CD14-positive monocyte (primary cell): ENCODE data around the gene SLC13A4. TPM values are rescaled to one million over a fixed set of nuclear protein-coding genes. Genes with fewer than 3 reads are reported as not detected.

ENCODE experiments used
- DNase-seq, 3 donors: peaks; one replicate each; pipeline ENCODE4 v3.0.0-alpha.2; 2011 to 2022
- H2AFZ ChIP-seq: 2 replicates; pipeline ENCODE4 v1.6.0; 2012; ENCODE audit warnings: mild to moderate bottlenecking, low read depth, low read length, inconsistent platforms; ENCODE audit not compliant: insufficient read depth, poor library complexity, severe bottlenecking
- H3K27ac ChIP-seq, 2 donors: 1 replicate in 1 of 2; 2 replicates in 1 of 2; pipeline ENCODE4 v1.5.1; 2012 to 2013; ENCODE audit warnings: low read length in 2 of 2, control low read depth in 1 of 2, inconsistent platforms in 1 of 2, low read depth in 1 of 2, mild to moderate bottlenecking in 1 of 2
- H3K27me3 ChIP-seq, 2 donors: one replicate each; pipeline versions ENCODE4 v1.6.0 to v1.6.1; 2011 to 2013; ENCODE audit warnings: low read length in 2 of 2; ENCODE audit not compliant: control insufficient read depth in 2 of 2, insufficient read depth in 2 of 2
- H3K36me3 ChIP-seq, 2 donors: replicated peaks in 1 of 2; 1 replicate in 1 of 2; 2 replicates in 1 of 2; pipeline versions ENCODE4 v1.5.1 to v1.6.1; 2012 to 2013; ENCODE audit warnings: low read length in 2 of 2, control low read depth in 1 of 2, inconsistent platforms in 1 of 2, mild to moderate bottlenecking in 1 of 2; ENCODE audit not compliant: insufficient read depth in 2 of 2, control insufficient read depth in 1 of 2
- H3K4me1 ChIP-seq, 2 donors: 1 replicate in 1 of 2; 2 replicates in 1 of 2; pipeline versions ENCODE4 v1.5.1 to v1.6.1; 2012 to 2013; ENCODE audit warnings: low read length in 2 of 2, control low read depth in 1 of 2, inconsistent platforms in 1 of 2, mild to moderate bottlenecking in 1 of 2, moderate library complexity in 1 of 2; ENCODE audit not compliant: insufficient read depth in 2 of 2, control insufficient read depth in 1 of 2
- H3K4me2 ChIP-seq: replicated peaks from 2 replicates; pipeline ENCODE3; 2012; ENCODE audit warnings: low read length, moderate library complexity, mild to moderate bottlenecking; ENCODE audit not compliant: poor library complexity, severe bottlenecking; ENCODE audit errors: extremely low read depth
- H3K4me3 ChIP-seq, 3 experiments: fragments of 200-600 bp in 1 of 3; sonication (generic) in 1 of 3; replicated peaks in 1 of 3; 1 replicate in 2 of 3; 2 replicates in 1 of 3; pipeline ENCODE4 v1.5.1; 2011 to 2013; ENCODE audit warnings: low read length in 3 of 3, mild to moderate bottlenecking in 3 of 3, control low read depth in 2 of 3, low read depth in 2 of 3, inconsistent platforms in 1 of 3, moderate library complexity in 1 of 3
- H3K79me2 ChIP-seq: 2 replicates; pipeline ENCODE4 v1.6.0; 2012; ENCODE audit warnings: mild to moderate bottlenecking, control low read depth, inconsistent platforms, low read length, moderate library complexity; ENCODE audit not compliant: insufficient read depth
- H3K9ac ChIP-seq: 2 replicates; pipeline ENCODE4 v1.6.0; 2017; ENCODE audit warnings: low read length, mild to moderate bottlenecking; ENCODE audit not compliant: insufficient read depth, poor library complexity, severe bottlenecking
- H3K9me3 ChIP-seq, 2 donors: replicated peaks in 1 of 2; 1 replicate in 1 of 2; 2 replicates in 1 of 2; pipeline versions ENCODE4 v1.5.1 to v1.6.1; 2012 to 2013; ENCODE audit warnings: low read length in 2 of 2, control low read depth in 1 of 2; ENCODE audit not compliant: control insufficient read depth in 1 of 2, insufficient read depth in 1 of 2
- H4K20me1 ChIP-seq: 2 replicates; pipeline ENCODE4 v1.6.0; 2012; ENCODE audit warnings: mild to moderate bottlenecking, low read length, control low read depth, moderate library complexity; ENCODE audit not compliant: insufficient read depth
- H3K27ac Mint-ChIP-seq, 7 donors: one replicate each; pipeline ENCODE4 v1.8.0; 2020; ENCODE audit warnings: mild to moderate bottlenecking in 7 of 7, mixed read lengths in 7 of 7, moderate library complexity in 6 of 7, inconsistent platforms in 2 of 7
- H3K27me3 Mint-ChIP-seq, 3 donors: one replicate each; pipeline ENCODE4 v1.8.0; 2021 to 2022; ENCODE audit warnings: low read depth in 3 of 3, mild to moderate bottlenecking in 3 of 3, mixed read lengths in 3 of 3, moderate library complexity in 3 of 3, inconsistent platforms in 1 of 3
- H3K36me3 Mint-ChIP-seq, 2 donors: one replicate each; pipeline ENCODE4 v1.8.0; 2020; ENCODE audit warnings: mixed read lengths in 2 of 2, inconsistent platforms in 1 of 2, mild to moderate bottlenecking in 1 of 2
- H3K4me1 Mint-ChIP-seq: one replicate; pipeline ENCODE4 v1.8.0; 2020; ENCODE audit warnings: mild to moderate bottlenecking, mixed read lengths
- H3K4me3 Mint-ChIP-seq, 2 donors: one replicate each; pipeline ENCODE4 v1.8.0; 2020; ENCODE audit warnings: mild to moderate bottlenecking in 2 of 2, mixed read lengths in 2 of 2, moderate library complexity in 1 of 2
- H3K9me3 Mint-ChIP-seq, 7 donors: one replicate each; pipeline ENCODE4 v1.8.0; 2020 to 2022; ENCODE audit warnings: mixed read lengths in 7 of 7, mild to moderate bottlenecking in 6 of 7, moderate library complexity in 6 of 7, inconsistent platforms in 2 of 7
- CTCF ChIP-seq: fragments of 200-600 bp; IDR thresholded peaks from one replicate; pipeline ENCODE4 v1.8.0; 2022; ENCODE audit warnings: antibody characterized with exemption, mild to moderate bottlenecking
- WGBS: methylation state at CpG from one replicate; pipeline ENCODE4 v1.1.5; 2013; ENCODE audit warnings: missing lambda C conversion rate; ENCODE audit not compliant: insufficient coverage; 5-methylcytosine and 5-hydroxymethylcytosine counted together
- intact Hi-C, 2 donors: fragments of 100-400 bp; cut with micrococcal nuclease; formaldehyde crosslinking; loops; one replicate each; pipeline versions ENCODE4 v1.15.0 to v1.15.1; 2023
- polyA plus RNA-seq, 3 donors: library from polyadenylated mRNA; depleted of rRNA in 1 of 3; unstranded in 2 of 3; stranded (reverse) in 1 of 3; fragments of 300-500 nt in 2 of 3; fragments of >200 nt in 1 of 3; fragmentation: Illumina TruSeq in 2 of 3; gene quantifications; 1 replicate in 2 of 3; 2 replicates in 1 of 3; pipeline ENCODE4 v1.2.3, GENCODE V29; 2012 to 2021

The SLC13A4 gene
- polyA plus RNA-seq, 3 donors: not detected

DNA sequence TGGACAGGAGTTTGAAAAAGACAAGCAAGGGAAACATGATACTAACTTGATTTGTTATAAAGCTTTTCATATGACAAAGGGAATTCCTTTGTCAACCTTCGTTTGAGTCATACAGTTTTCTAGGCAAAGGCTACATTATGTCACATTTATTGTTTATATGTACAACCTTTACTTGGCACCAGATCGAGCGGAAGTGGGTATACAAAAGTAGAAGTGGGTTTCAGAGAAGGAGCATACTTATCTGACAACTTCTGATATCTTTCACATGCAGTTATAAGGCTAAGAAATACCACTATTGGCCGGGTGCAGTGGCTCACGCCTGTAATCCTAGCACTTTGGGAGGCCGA lies 54.7 kb downstream of the SLC13A4 start:
- no peak overlapping the region for H3K27ac ChIP-seq
- Mint-ChIP-seq H3K27ac (peak overlapping the region in 1 of 7 donors; percentile 73), H3K4me3 (no peak overlapping the region), H3K27me3 (no peaks in the 10 kb centered on the region), H3K9me3 (peaks cover 0 to 4% (median 0%) of the 10 kb centered on the region in 7 donors), H3K4me1 (peaks cover 3% of the 10 kb centered on the region), H3K36me3 (peaks cover 51 to 57% of the 10 kb centered on the region in 2 donors)
- H3K79me2 ChIP-seq: peaks cover 36% of the 10 kb centered on the region
- H3K4me1 ChIP-seq: no peaks in the 10 kb centered on the region
- no peak overlapping the region for H3K4me3 ChIP-seq
- DNase-seq: no peak
- intact Hi-C loops: no loop called here
- H4K20me1 ChIP-seq: peaks cover 42% of the 10 kb centered on the region
- H2AFZ ChIP-seq: no peak overlapping the region
- no peak overlapping the region for H3K9ac ChIP-seq
- H3K9me3 ChIP-seq: no peaks in the 10 kb centered on the region
- 89% methylated on average over 2 of the region's 6 CpGs for WGBS
- no peak for TF ChIP-seq CTCF
- H3K27me3 ChIP-seq: no peaks in the 10 kb centered on the region
- H3K36me3 ChIP-seq: peaks cover 39 to 60% of the 10 kb centered on the region in 2 donors
- H3K4me2 ChIP-seq: no peak overlapping the region

GRCh38 chr7:135672560-135673359 lies 55.2 kb downstream of the SLC13A4 start:
- no peaks in the 10 kb centered on the region for H3K4me1 ChIP-seq
- H3K9me3 Mint-ChIP-seq: peaks cover 0 to 4% (median 0%) of the 10 kb centered on the region in 7 donors
- peak in 2 of 3 donors; percentile 24 to 38 for DNase-seq
- peaks cover 37 to 57% of the 10 kb centered on the region in 2 donors for H3K36me3 ChIP-seq
- H3K79me2 ChIP-seq: peaks cover 42% of the 10 kb centered on the region
- H3K9ac ChIP-seq: no peak overlapping the region
- H2AFZ ChIP-seq: no peak overlapping the region
- no peak overlapping the region for H3K27ac ChIP-seq
- no peaks in the 10 kb centered on the region for H3K27me3 ChIP-seq
- peaks cover 47% of the 10 kb centered on the region for H4K20me1 ChIP-seq
- no peaks in the 10 kb centered on the region for H3K9me3 ChIP-seq
- H3K27me3 Mint-ChIP-seq: no peaks in the 10 kb centered on the region
- peaks cover 47 to 55% of the 10 kb centered on the region in 2 donors for H3K36me3 Mint-ChIP-seq
- no CpG with 5 or more reads among the region's 3 CpGs for WGBS
- H3K4me3 ChIP-seq: no peak overlapping the region
- peak; percentile 73 for TF ChIP-seq CTCF
- H3K4me3 Mint-ChIP-seq: no peak overlapping the region
- intact Hi-C loops: no loop called here
- H3K27ac Mint-ChIP-seq: peak overlapping the region in 1 of 7 donors; percentile 16
- no peak overlapping the region for H3K4me2 ChIP-seq
- H3K4me1 Mint-ChIP-seq: peaks cover 3% of the 10 kb centered on the region
